Keratinocyte (primary cell): ENCODE results near the gene SND1. TPM values are rescaled to one million over a fixed set of nuclear protein-coding genes. Genes with fewer than 3 reads are reported as not detected.

Experiments
- DNase-seq: peaks from one replicate; pipeline ENCODE4 v3.0.0-alpha.2; 2011; ENCODE audit warnings: low read depth, missing footprints, low spot score
- FAIRE-seq: peaks from 2 replicates; lab custom pipeline; 2011; peaks lifted over from hg19 to GRCh38; lab: Jason Lieb, UNC
- H2AFZ ChIP-seq: 2 replicates; pipeline ENCODE4 v1.6.0; 2012; ENCODE audit warnings: low read length, control low read depth, inconsistent platforms; ENCODE audit not compliant: control insufficient read depth
- H3K27ac ChIP-seq: 2 replicates; pipeline ENCODE4 v1.5.1; 2011; ENCODE audit warnings: low read length; ENCODE audit not compliant: control insufficient read depth, insufficient read depth
- H3K27me3 ChIP-seq: 3 replicates; pipeline ENCODE4 v1.6.0; 2011; ENCODE audit warnings: low read length; ENCODE audit not compliant: control insufficient read depth, insufficient read depth; ENCODE audit errors: extremely low read depth
- H3K36me3 ChIP-seq, 2 experiments: 2 replicates in 1 of 2; 3 replicates in 1 of 2; pipeline ENCODE4 v1.5.1; 2011; ENCODE audit warnings: low read length in 2 of 2, mild to moderate bottlenecking in 1 of 2; ENCODE audit not compliant: control insufficient read depth in 2 of 2, insufficient read depth in 2 of 2; ENCODE audit errors: extremely low read depth in 1 of 2
- H3K4me1 ChIP-seq: 3 replicates; pipeline ENCODE4 v1.5.1; 2011; ENCODE audit warnings: low read length; ENCODE audit not compliant: control insufficient read depth, insufficient read depth; ENCODE audit errors: extremely low read depth
- H3K4me2 ChIP-seq: 3 replicates; pipeline ENCODE4 v1.6.0; 2011; ENCODE audit warnings: low read depth, low read length; ENCODE audit not compliant: control insufficient read depth, insufficient read depth; ENCODE audit errors: extremely low read depth
- H3K4me3 ChIP-seq, 3 experiments: fragments of 200-600 bp in 1 of 3; sonication (generic) in 1 of 3; 2 replicates in 2 of 3; 3 replicates in 1 of 3; pipeline ENCODE4 v1.5.1; 2011 to 2016; ENCODE audit warnings: low read length in 3 of 3, mild to moderate bottlenecking in 3 of 3, control low read depth in 2 of 3, inconsistent platforms in 1 of 3, low read depth in 1 of 3, mixed read lengths in 1 of 3, mixed run types in 1 of 3, moderate library complexity in 1 of 3; ENCODE audit not compliant: control insufficient read depth in 2 of 3, insufficient read depth in 2 of 3; ENCODE audit errors: extremely low read depth in 1 of 3
- H3K79me2 ChIP-seq: 2 replicates; pipeline ENCODE4 v1.6.0; 2012; ENCODE audit warnings: low read length; ENCODE audit not compliant: control insufficient read depth, insufficient read depth
- H3K9ac ChIP-seq: 3 replicates; pipeline ENCODE4 v1.6.0; 2011; ENCODE audit warnings: low read length; ENCODE audit not compliant: control insufficient read depth, insufficient read depth; ENCODE audit errors: extremely low read depth
- H3K9me1 ChIP-seq: 3 replicates; pipeline ENCODE4 v1.6.0; 2011; ENCODE audit warnings: low read length; ENCODE audit not compliant: control insufficient read depth, insufficient read depth; ENCODE audit errors: extremely low read depth
- H3K9me3 ChIP-seq: 2 replicates; pipeline ENCODE4 v1.5.1; 2012; ENCODE audit warnings: low read depth, low read length; ENCODE audit not compliant: control insufficient read depth
- H4K20me1 ChIP-seq: 3 replicates; pipeline ENCODE4 v1.6.0; 2011; ENCODE audit warnings: low read length; ENCODE audit not compliant: control insufficient read depth, insufficient read depth; ENCODE audit errors: extremely low read depth
- EZH2 ChIP-seq: IDR thresholded peaks from one replicate; pipeline ENCODE4 v1.6.1; 2012; ENCODE audit warnings: inconsistent platforms, mild to moderate bottlenecking, low read length, moderate library complexity
- dilution Hi-C: fragments of 300-500 bp; cut with MboI; formaldehyde crosslinking; loops from one replicate; pipeline ENCODE4 v1.7.0; 2020; ENCODE audit warnings: low sequenced_read_pairs; ENCODE audit not compliant: extremely low pct_ligation_motif_present
- polyA plus RNA-seq, 5 experiments: library from polyadenylated mRNA; depleted of rRNA in 3 of 5; stranded (reverse) in 3 of 5; stranded (forward) in 1 of 5; unstranded in 1 of 5; fragments of >200 nt; gene quantifications; 1 replicate in 1 of 5; 2 replicates in 3 of 5; 3 replicates in 1 of 5; pipeline versions ENCODE4 v1.2.1 to v1.2.3, GENCODE V29; 2011 to 2012; ENCODE audit warnings: missing spikeins in 2 of 5, low read depth in 1 of 5, low replicate concordance in 1 of 5
- TF ChIP-seq, protein P1 (sequence below), 3 experiments: IDR thresholded peaks in 1 of 3; conservative IDR thresholded peaks in 1 of 3; optimal IDR thresholded peaks in 1 of 3; 2 replicates in 2 of 3; 3 replicates in 1 of 3; pipeline versions ENCODE3 to v1.5.1; 2011; ENCODE audit warnings: low read length in 3 of 3, mild to moderate bottlenecking in 3 of 3, moderate library complexity in 2 of 3, control low read depth in 1 of 3, inconsistent platforms in 1 of 3; ENCODE audit not compliant: insufficient read depth in 2 of 3; ENCODE audit errors: extremely low read depth in 1 of 3

Gene SND1
- polyA plus RNA-seq, 1 donor (not counting 4 experiments of a cell fraction or from before 2014, with no cell fraction given) = 140 TPM

DNA sequence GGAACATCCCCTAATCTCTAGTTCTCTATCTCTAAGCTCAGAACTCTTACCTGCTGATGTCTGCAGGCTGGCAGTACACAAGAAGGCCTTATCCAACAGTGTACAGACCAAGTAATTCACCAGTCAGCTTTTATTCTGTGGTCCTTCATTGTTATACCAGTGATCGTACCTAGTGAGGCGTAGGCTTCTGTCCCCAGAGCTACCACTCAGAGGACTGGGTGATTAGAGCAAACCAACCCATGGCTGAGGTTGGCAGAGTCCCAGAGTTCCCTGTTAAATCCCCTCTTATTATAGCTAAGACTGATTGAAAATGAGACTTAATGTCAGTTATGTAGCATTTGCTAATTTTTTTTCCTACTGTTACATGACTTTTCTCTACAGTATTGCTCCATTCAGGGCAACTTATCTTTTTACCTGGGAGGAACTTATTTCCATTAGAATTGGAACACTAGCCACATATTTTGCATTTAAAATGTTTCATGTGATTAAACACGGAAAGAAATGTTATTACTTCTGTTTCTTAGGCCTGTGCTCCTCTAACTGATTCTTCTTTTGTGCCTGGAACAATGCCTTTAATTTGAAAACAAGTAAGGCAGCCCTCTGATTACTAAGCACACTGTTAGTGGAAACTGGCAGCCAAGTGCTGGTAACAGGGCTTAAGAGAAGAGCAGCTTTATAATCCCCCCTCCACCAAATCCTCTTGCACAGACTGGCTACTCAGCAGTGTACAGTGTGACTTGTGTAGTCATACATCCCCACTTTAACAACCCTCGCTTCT is 252.1 kb downstream of the SND1 start:
- no peak for FAIRE-seq
- DNase-seq = no peak
- Histone ChIP-seq H3K27ac (no peak overlapping the region), H3K79me2 (peaks cover 40% of the 10 kb centered on the region), H3K4me3 (no peak overlapping the region), H3K27me3 (no peaks in the 10 kb centered on the region), H3K9ac (no peak overlapping the region), H2AFZ (no peak overlapping the region), H4K20me1 (peaks cover 7% of the 10 kb centered on the region), H3K9me3 (no peaks in the 10 kb centered on the region), H3K4me2 (no peak overlapping the region), H3K4me1 (peaks cover 21% of the 10 kb centered on the region), H3K9me1 (no peaks in the 10 kb centered on the region), H3K36me3 (peaks cover 0 to 6% of the 10 kb centered on the region in 2 experiments)
- TF ChIP-seq EZH2 = no peak
- TF ChIP-seq, protein P1, sequence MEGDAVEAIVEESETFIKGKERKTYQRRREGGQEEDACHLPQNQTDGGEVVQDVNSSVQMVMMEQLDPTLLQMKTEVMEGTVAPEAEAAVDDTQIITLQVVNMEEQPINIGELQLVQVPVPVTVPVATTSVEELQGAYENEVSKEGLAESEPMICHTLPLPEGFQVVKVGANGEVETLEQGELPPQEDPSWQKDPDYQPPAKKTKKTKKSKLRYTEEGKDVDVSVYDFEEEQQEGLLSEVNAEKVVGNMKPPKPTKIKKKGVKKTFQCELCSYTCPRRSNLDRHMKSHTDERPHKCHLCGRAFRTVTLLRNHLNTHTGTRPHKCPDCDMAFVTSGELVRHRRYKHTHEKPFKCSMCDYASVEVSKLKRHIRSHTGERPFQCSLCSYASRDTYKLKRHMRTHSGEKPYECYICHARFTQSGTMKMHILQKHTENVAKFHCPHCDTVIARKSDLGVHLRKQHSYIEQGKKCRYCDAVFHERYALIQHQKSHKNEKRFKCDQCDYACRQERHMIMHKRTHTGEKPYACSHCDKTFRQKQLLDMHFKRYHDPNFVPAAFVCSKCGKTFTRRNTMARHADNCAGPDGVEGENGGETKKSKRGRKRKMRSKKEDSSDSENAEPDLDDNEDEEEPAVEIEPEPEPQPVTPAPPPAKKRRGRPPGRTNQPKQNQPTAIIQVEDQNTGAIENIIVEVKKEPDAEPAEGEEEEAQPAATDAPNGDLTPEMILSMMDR (optimal IDR thresholded peaks at IDR 0.05 in 1 of 3, IDR thresholded peaks at IDR 0.05 in 1 of 3, conservative IDR thresholded peaks at IDR 0.05 in 1 of 3; ENCODE audit: extremely low read depth in 1 of 3, insufficient read depth in 2 of 3, low read length in 3 of 3) = no peak
- dilution Hi-C loops = no loop called here

GRCh38 chr7:127904670-127904985 is 252.6 kb downstream of the SND1 start:
- FAIRE-seq = no peak

More at GRCh38 chr7:127904670-127904985, 252.6 kb downstream of the SND1 start:
- no peak for DNase-seq
- H4K20me1 ChIP-seq = peaks cover 8% of the 10 kb centered on the region
- H3K79me2 ChIP-seq = peaks cover 41% of the 10 kb centered on the region
- H2AFZ ChIP-seq = no peak overlapping the region
- no peak overlapping the region for H3K9ac ChIP-seq
- no peak overlapping the region for H3K4me2 ChIP-seq
- H3K36me3 ChIP-seq = peaks cover 0 to 6% of the 10 kb centered on the region in 2 experiments
- no peaks in the 10 kb centered on the region for H3K27me3 ChIP-seq
- TF ChIP-seq, protein P1 (optimal IDR thresholded peaks at IDR 0.05 in 1 of 3, IDR thresholded peaks at IDR 0.05 in 1 of 3, conservative IDR thresholded peaks at IDR 0.05 in 1 of 3; ENCODE audit: extremely low read depth in 1 of 3, insufficient read depth in 2 of 3, low read length in 3 of 3) = no peak
- TF ChIP-seq EZH2 = no peak
- dilution Hi-C loops = no loop called here
- peaks cover 21% of the 10 kb centered on the region for H3K4me1 ChIP-seq
- H3K27ac ChIP-seq = no peak overlapping the region
- no peaks in the 10 kb centered on the region for H3K9me1 ChIP-seq
- no peaks in the 10 kb centered on the region for H3K9me3 ChIP-seq
- H3K4me3 ChIP-seq = no peak overlapping the region
